A673 (cell line): ENCODE data around the gene NAE1.

Experiments
- EZH2 ChIP-seq: fragments of 200-600 bp; sonication (generic); IDR thresholded peaks from 2 replicates; pipeline ENCODE4 v1.6.1; 2017; ENCODE audit warnings: borderline replicate concordance, low read depth, mild to moderate bottlenecking, mixed read lengths, antibody characterized with exemption, low read length; ENCODE audit not compliant: poor library complexity, severe bottlenecking
- TF ChIP-seq, protein P1 (sequence below): fragments of 300-800, 200-600 bp; sonication (generic); conservative IDR thresholded peaks from 2 replicates; pipeline ENCODE4 v1.5.1; 2017; ENCODE audit warnings: low read depth, mild to moderate bottlenecking, antibody characterized with exemption, low read length, moderate library complexity, mixed read lengths

DNA sequence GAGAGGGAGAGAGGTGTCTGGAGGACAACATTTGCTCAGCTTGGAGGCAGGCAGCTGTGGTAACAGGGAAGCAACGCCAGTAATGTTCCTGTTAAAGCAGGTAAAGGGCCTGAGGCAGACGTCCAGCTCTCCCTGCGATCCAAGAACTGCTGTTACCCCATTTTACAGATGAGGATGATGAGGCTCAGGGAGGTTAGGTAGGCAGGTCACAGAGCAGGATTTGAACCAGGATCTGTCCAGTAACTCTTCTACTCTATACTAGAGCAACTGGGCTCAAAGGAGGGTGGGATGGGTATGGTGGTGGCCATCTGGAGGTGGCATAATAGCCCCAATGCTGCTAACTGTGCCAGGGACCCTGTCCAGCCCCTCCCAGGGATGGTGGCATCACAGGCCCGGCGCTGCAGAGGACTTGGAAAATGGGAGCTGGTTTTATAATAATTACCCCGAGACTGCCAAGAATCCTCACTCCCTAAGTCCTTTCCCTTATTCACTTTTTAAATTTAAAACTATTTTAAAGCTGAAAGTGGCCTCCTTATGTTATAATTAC lies 25.5 kb upstream of the NAE1 start:
- TF ChIP-seq, protein P1, sequence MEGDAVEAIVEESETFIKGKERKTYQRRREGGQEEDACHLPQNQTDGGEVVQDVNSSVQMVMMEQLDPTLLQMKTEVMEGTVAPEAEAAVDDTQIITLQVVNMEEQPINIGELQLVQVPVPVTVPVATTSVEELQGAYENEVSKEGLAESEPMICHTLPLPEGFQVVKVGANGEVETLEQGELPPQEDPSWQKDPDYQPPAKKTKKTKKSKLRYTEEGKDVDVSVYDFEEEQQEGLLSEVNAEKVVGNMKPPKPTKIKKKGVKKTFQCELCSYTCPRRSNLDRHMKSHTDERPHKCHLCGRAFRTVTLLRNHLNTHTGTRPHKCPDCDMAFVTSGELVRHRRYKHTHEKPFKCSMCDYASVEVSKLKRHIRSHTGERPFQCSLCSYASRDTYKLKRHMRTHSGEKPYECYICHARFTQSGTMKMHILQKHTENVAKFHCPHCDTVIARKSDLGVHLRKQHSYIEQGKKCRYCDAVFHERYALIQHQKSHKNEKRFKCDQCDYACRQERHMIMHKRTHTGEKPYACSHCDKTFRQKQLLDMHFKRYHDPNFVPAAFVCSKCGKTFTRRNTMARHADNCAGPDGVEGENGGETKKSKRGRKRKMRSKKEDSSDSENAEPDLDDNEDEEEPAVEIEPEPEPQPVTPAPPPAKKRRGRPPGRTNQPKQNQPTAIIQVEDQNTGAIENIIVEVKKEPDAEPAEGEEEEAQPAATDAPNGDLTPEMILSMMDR, result no peak
- no peak for TF ChIP-seq EZH2
